Aorta (tissue), 5 donors: ENCODE data around the gene COA4. TPM values are rescaled to one million over a fixed set of nuclear protein-coding genes. Genes with fewer than 3 reads are reported as not detected.

Source experiments
- ATAC-seq: fragments of 200-7000 bp; cut with Tn5 transposase; one replicate; pipeline ENCODE4 v1.9.1; 2022; ENCODE audit warnings: moderate library complexity; ENCODE audit not compliant: low FRiP score
- DNase-seq, 2 donors: peaks; one replicate each; pipeline ENCODE4 v3.0.0-alpha.2; 2020
- H3K27ac ChIP-seq, 2 donors: one replicate each; pipeline ENCODE4 v1.5.1; 2013; ENCODE audit warnings: low read length in 2 of 2, mild to moderate bottlenecking in 2 of 2, moderate library complexity in 2 of 2, control low read depth in 1 of 2, inconsistent platforms in 1 of 2, low read depth in 1 of 2
- H3K27me3 ChIP-seq, 2 donors: one replicate each; pipeline ENCODE4 v1.6.1; 2013; ENCODE audit warnings: control low read depth in 1 of 2, low read length in 1 of 2, mild to moderate bottlenecking in 1 of 2, moderate library complexity in 1 of 2; ENCODE audit not compliant: insufficient read depth in 2 of 2, control insufficient read depth in 1 of 2
- H3K36me3 ChIP-seq, 2 donors: one replicate each; pipeline ENCODE4 v1.6.1; 2013; ENCODE audit warnings: control low read depth in 1 of 2, low read length in 1 of 2, mild to moderate bottlenecking in 1 of 2; ENCODE audit not compliant: insufficient read depth in 2 of 2, control insufficient read depth in 1 of 2
- H3K4me1 ChIP-seq, 2 donors: one replicate each; pipeline ENCODE4 v1.6.1; 2013; ENCODE audit warnings: low read length in 2 of 2, control low read depth in 1 of 2, mild to moderate bottlenecking in 1 of 2, moderate library complexity in 1 of 2; ENCODE audit not compliant: insufficient read depth in 2 of 2, control insufficient read depth in 1 of 2
- H3K4me3 ChIP-seq, 2 donors: one replicate each; pipeline ENCODE4 v1.5.1; 2013; ENCODE audit warnings: low read length in 2 of 2, control low read depth in 1 of 2, mild to moderate bottlenecking in 1 of 2
- H3K9me3 ChIP-seq: one replicate; pipeline ENCODE4 v1.6.1; 2013; ENCODE audit warnings: mild to moderate bottlenecking, low read length; ENCODE audit not compliant: control insufficient read depth
- WGBS, 2 donors: extraction: QIAGEN DNeasy Blood & Tissue Kit; methylation state at CpG; one replicate each; pipeline ENCODE4 v1.1.7; 2013; 5-methylcytosine and 5-hydroxymethylcytosine counted together
- intact Hi-C, 2 donors: fragments of 100-400 bp; cut with DNase I; formaldehyde crosslinking; loops; one replicate each; pipeline versions ENCODE4 v1.14.2 to v1.15.0; 2022
- long read RNA-seq, 2 donors: library from polyadenylated mRNA; unstranded; transcript quantifications; one replicate each; pipeline ENCODE4 v2.0.0, GENCODE V29; 2020 to 2021
- polyA plus RNA-seq, 2 donors: library from polyadenylated mRNA; stranded (reverse); fragments of 200-250 nt; gene quantifications; one replicate each; pipeline ENCODE4 v1.2.3, GENCODE V29; 2013
- total RNA-seq, 2 donors: library from RNA; stranded (reverse); fragmentation: NEBNext Ultra II Directional; extraction: Animal tissue kit (Norgen Biotek cat#: 25700); gene quantifications; one replicate each; pipeline ENCODE4 v1.2.1, GENCODE V29; 2021
- donor health status: healthy with polysubstance abuse.
- donor health status: Bipolar disorder and iron deficiency.
- donor health status: DM: no; HTN: no; CAD: no.
- donor health status: DM: no; HTN: no; CAD: no.
- donor health status: DM: yes; HTN: yes; CAD: no.

COA4 gene
- total RNA-seq (10 to 100 TPM; 34.1 to 39.1 TPM), polyA plus RNA-seq (10 to 100 TPM; 56.4 to 77.0 TPM)
- long read RNA-seq, donor 1, transcript COA4-201 (2 exons, 960 nt), result major isoform, 11 of 12 reads
- long read RNA-seq, donor 1, partial matches to known transcripts, result 0 of 12 reads
- long read RNA-seq, donor 1, other reads (novel, unspliced or antisense), result 1 of 12 reads
- long read RNA-seq, donor 2, transcript COA4-201 (2 exons, 960 nt), result major isoform, 9 of 12 reads
- long read RNA-seq, donor 2, partial matches to known transcripts, result 0 of 12 reads
- long read RNA-seq, donor 2, other reads (novel, unspliced or antisense), result 3 of 12 reads

GRCh38 chr11:73876424-73877310, at the start of gene COA4, which contains the start of gene PAAF1:
Gene COA4 (minus strand): TSS chr11:73876846. CDS start chr11:73873378, 3,468 bp downstream.
Gene PAAF1 (plus strand): TSS chr11:73876999. CDS start chr11:73877022, 23 bp downstream.
- H3K27ac ChIP-seq, result peak within 1 kb of the TSS in 1 of 2 donors; percentile 60
- H3K4me3 ChIP-seq, result peak within 1 kb of the TSS; percentile 74 to 79
- H3K4me1 ChIP-seq, result peaks cover 0 to 7% of the 10 kb centered on the region in 2 donors
- ATAC-seq, result peak; percentile 98
- peaks cover 0 to 2% of the 10 kb centered on the region in 2 donors for H3K36me3 ChIP-seq
- WGBS, 2 donors, result 0 to 1% methylated on average over 57 of the region's 57 CpGs
- DNase-seq, result peak; percentile 96 to 97
- intact Hi-C loops, result no loop called here
- no peaks in the 10 kb centered on the region for H3K9me3 ChIP-seq
- H3K27me3 ChIP-seq, result no peaks in the 10 kb centered on the region

DNA sequence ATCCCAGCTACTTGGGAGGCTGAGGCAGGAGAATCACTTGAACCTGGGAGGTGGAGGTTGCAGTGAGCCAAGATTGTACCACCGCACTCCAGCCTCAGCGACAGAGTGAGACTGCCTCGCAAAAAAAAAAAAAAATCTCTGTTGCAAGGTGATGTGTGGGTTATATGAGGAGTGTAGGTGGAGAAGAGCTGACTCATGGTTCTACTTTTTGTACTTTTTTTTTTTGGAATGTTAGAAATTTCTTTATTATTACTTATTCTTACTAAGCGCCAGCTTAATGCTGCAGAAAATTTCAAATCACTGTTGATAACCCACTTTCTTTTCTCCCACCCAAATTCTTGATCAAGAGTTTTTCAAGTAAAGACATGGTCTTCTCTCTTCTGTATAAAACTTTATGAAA, 44.5 kb upstream of the COA4 start:
- DNase-seq (no peak), ATAC-seq (no peak)
- H3K36me3 ChIP-seq, result peaks cover 2 to 3% of the 10 kb centered on the region in 2 donors
- H3K4me3 ChIP-seq, result no peak overlapping the region
- intact Hi-C loops, result no loop called here
- no peaks in the 10 kb centered on the region for H3K9me3 ChIP-seq
- H3K27me3 ChIP-seq, result no peaks in the 10 kb centered on the region
- H3K27ac ChIP-seq, result no peak overlapping the region
- 97 to 98% methylated on average over 4 of the region's 4 CpGs for WGBS, 2 donors
- no peaks in the 10 kb centered on the region for H3K4me1 ChIP-seq

GRCh38 chr11:73916435-73916834, 39.8 kb upstream of the COA4 start:
- ATAC-seq (no peak), DNase-seq (no peak)
- no peak overlapping the region for H3K27ac ChIP-seq
- no peaks in the 10 kb centered on the region for H3K4me1 ChIP-seq
- no peaks in the 10 kb centered on the region for H3K27me3 ChIP-seq
- peaks cover 3 to 7% of the 10 kb centered on the region in 2 donors for H3K36me3 ChIP-seq
- H3K4me3 ChIP-seq, result no peak overlapping the region
- no peaks in the 10 kb centered on the region for H3K9me3 ChIP-seq
- intact Hi-C loops, result no loop called here
- 74 to 81% methylated on average over 1 of the region's 1 CpG for WGBS, 2 donors

DNA sequence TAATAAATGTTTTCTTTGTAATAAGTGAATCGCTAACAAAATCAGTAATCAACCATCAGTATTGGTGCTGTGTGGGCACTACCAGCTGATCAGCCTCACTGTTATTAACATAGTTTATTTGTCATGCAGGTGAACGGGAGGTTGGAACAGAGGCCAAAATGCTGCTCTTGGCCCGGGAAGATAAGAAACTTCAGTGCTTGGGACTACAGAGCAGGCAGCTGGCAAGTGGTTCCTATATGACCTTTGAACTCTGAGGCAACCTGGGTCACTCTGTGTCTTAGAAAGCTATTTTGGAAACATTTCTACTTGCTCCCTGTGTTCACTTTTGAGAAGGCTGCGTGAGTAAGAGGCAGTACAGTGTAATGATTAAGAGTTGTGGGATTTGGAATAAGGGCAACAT, 37.6 kb upstream of the COA4 start:
- Histone ChIP-seq H3K27ac (no peak overlapping the region), H3K4me1 (no peaks in the 10 kb centered on the region), H3K9me3 (no peaks in the 10 kb centered on the region), H3K36me3 (peaks cover 1 to 10% of the 10 kb centered on the region in 2 donors), H3K4me3 (no peak overlapping the region), H3K27me3 (no peaks in the 10 kb centered on the region)
- WGBS, 2 donors, result 81 to 87% methylated on average over 4 of the region's 4 CpGs
- ATAC-seq (no peak), DNase-seq (no peak)
- intact Hi-C loops, result no loop called here

DNA sequence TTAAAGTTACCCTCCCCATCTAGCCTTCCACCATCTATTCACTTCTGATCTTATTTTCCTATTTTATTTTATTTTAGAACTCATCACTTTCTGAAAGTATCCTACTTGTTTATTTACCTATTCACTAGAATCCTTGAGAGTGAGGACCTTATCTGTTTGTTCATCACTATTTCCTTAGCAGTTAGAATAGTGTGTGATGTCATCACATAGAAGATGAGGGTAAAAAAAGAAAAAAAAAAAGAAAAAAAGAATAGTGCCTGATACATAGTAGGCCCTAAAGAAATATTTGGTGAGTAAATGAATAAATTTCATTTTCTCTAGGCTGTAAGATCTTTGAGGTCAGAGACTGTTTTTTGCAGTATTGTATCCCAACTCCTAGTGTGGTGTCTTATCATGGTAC, 36.8 kb upstream of the COA4 start:
- H3K27me3 ChIP-seq, result no peaks in the 10 kb centered on the region
- intact Hi-C loops, result no loop called here
- no peak for ATAC-seq
- H3K4me1 ChIP-seq, result no peaks in the 10 kb centered on the region
- no peak overlapping the region for H3K4me3 ChIP-seq
- no peak for DNase-seq
- no peak overlapping the region for H3K27ac ChIP-seq
- peaks cover 2 to 10% of the 10 kb centered on the region in 2 donors for H3K36me3 ChIP-seq
- no peaks in the 10 kb centered on the region for H3K9me3 ChIP-seq

DNA sequence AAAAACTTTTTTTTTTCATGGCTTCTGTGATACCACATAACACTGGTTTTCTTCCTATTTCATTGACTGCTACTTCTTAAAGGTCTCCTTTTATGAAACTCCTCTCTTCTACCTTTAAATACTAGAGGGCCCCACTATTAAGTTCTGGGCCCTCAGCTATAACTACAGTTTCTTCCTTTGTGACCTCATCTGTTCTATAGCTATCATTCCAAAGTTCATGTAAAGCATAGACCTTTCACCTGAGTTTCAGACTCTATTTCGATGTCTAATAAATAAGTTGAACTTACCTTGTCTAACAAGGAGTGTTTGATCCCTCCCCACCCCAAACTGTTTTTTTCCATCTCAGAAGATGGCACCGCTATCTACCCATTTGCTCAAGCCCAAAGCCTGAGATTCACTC, 35.4 kb upstream of the COA4 start:
- intact Hi-C loops, result no loop called here
- Histone ChIP-seq H3K36me3 (peaks cover 2 to 9% of the 10 kb centered on the region in 2 donors), H3K27me3 (no peaks in the 10 kb centered on the region)

GRCh38 chr11:73907191-73907590, 30.5 kb upstream of the COA4 start:
- peaks cover 3 to 4% of the 10 kb centered on the region in 2 donors for H3K36me3 ChIP-seq
- no peaks in the 10 kb centered on the region for H3K27me3 ChIP-seq
- H3K4me1 ChIP-seq, result no peaks in the 10 kb centered on the region
- no peaks in the 10 kb centered on the region for H3K9me3 ChIP-seq
- no peak overlapping the region for H3K27ac ChIP-seq
- WGBS, 2 donors, result 86% methylated on average over 4 of the region's 4 CpGs
- ATAC-seq, result no peak
- no peak overlapping the region for H3K4me3 ChIP-seq
- intact Hi-C loops, result no loop called here
- no peak for DNase-seq

More for the DNA sequence above, 35.4 kb upstream of the COA4 start:
- H3K4me1 ChIP-seq, result no peaks in the 10 kb centered on the region
- DNase-seq (no peak), ATAC-seq (no peak)
- no peak overlapping the region for H3K4me3 ChIP-seq
- H3K9me3 ChIP-seq, result no peaks in the 10 kb centered on the region
- 94 to 100% methylated on average over 2 of the region's 2 CpGs for WGBS, 2 donors
- H3K27ac ChIP-seq, result no peak overlapping the region

- ATAC-seq, result no peak
- H3K27me3 ChIP-seq, result no peaks in the 10 kb centered on the region
- WGBS, 2 donors, result 91 to 96% methylated on average over 1 of the region's 1 CpG
- H3K4me1 ChIP-seq, result no peaks in the 10 kb centered on the region
- peaks cover 0 to 2% of the 10 kb centered on the region in 2 donors for H3K36me3 ChIP-seq
- DNase-seq, result no peak
- H3K4me3 ChIP-seq, result no peak overlapping the region
- no peaks in the 10 kb centered on the region for H3K9me3 ChIP-seq
- no peak overlapping the region for H3K27ac ChIP-seq
- intact Hi-C loops, result no loop called here
Measured at GRCh38 chr11:73902303-73902702, 25.7 kb upstream of the COA4 start.
